HG03045 (cell line): ENCODE measurements around the gene SPOCK1.

ENCODE experiments used
- ATAC-seq: cut with Tn5 transposase; IDR thresholded peaks from one replicate; pipeline ENCODE4 v1.9.1; 2021; ENCODE audit warnings: mild to moderate bottlenecking, moderate library complexity; ENCODE audit not compliant: unreplicated experiment

The SPOCK1 gene

GRCh38 chr5:137303509-137303908 lies 195.6 kb downstream of the SPOCK1 start:
- no peak for ATAC-seq

- ATAC-seq = no peak
Observed at GRCh38 chr5:137300411-137301240, 198.5 kb downstream of the SPOCK1 start.

GRCh38 chr5:137296213-137296781 lies 202.8 kb downstream of the SPOCK1 start:
- no peak for ATAC-seq

GRCh38 chr5:137294604-137295003 lies 204.5 kb downstream of the SPOCK1 start:
- no peak for ATAC-seq

- no peak for ATAC-seq
Observed at GRCh38 chr5:137292461-137293027, 206.6 kb downstream of the SPOCK1 start.

- ATAC-seq = no peak
Observed at GRCh38 chr5:137291436-137291835, 207.7 kb downstream of the SPOCK1 start.

- ATAC-seq = no peak
Observed at GRCh38 chr5:137291031-137291430, 208.1 kb downstream of the SPOCK1 start.

GRCh38 chr5:137290373-137290772 lies 208.8 kb downstream of the SPOCK1 start:
- ATAC-seq = no peak

GRCh38 chr5:137289856-137290255 lies 209.3 kb downstream of the SPOCK1 start:
- ATAC-seq = no peak

- no peak for ATAC-seq
Observed at GRCh38 chr5:137287569-137287968, 211.6 kb downstream of the SPOCK1 start.

GRCh38 chr5:137286025-137286610 lies 213.0 kb downstream of the SPOCK1 start:
- no peak for ATAC-seq

GRCh38 chr5:137283801-137284200 lies 215.3 kb downstream of the SPOCK1 start:
- ATAC-seq = no peak

GRCh38 chr5:137282216-137282615 lies 216.9 kb downstream of the SPOCK1 start:
- no peak for ATAC-seq

- no peak for ATAC-seq
Observed at GRCh38 chr5:137281201-137281600, 217.9 kb downstream of the SPOCK1 start.

- ATAC-seq = no peak
Observed at GRCh38 chr5:137280656-137281055, 218.5 kb downstream of the SPOCK1 start.

- ATAC-seq = no peak
Observed at GRCh38 chr5:137279521-137280231, 219.4 kb downstream of the SPOCK1 start.

- ATAC-seq = no peak
Observed at GRCh38 chr5:137278476-137278875, 220.7 kb downstream of the SPOCK1 start.

GRCh38 chr5:137275083-137275482 lies 224.0 kb downstream of the SPOCK1 start:
- ATAC-seq = no peak

- no peak for ATAC-seq
Observed at GRCh38 chr5:137273511-137273910, 225.6 kb downstream of the SPOCK1 start.

GRCh38 chr5:137272831-137273230 lies 226.3 kb downstream of the SPOCK1 start:
- no peak for ATAC-seq

- ATAC-seq = no peak
Observed at GRCh38 chr5:137269946-137270345, 229.2 kb downstream of the SPOCK1 start.
